Measurements from ENCODE around the gene CENPA.
A peak's percentile ranks its signal among the peaks of the same experiment; 100 is the strongest.
"Not testable (repeated sequence)": the region's sequence is repeated elsewhere in the genome, so short reads cannot be mapped to it uniquely, and the experiment has no call there.

Gene CENPA

GRCh38 chr2:26754539-26754938 is 31.3 kb upstream of the CENPA start:
- peaks cover 5% of the 10 kb centered on the region for H3K27me3 Mint-ChIP-seq (ENCODE audit: low read depth)
- no peak overlapping the region for H3K27ac Mint-ChIP-seq
- H3K9me3 Mint-ChIP-seq: no peaks in the 10 kb centered on the region
- peaks cover 10% of the 10 kb centered on the region for H3K4me1 Mint-ChIP-seq (ENCODE audit: low read depth)
- H3K4me3 Mint-ChIP-seq: no peak overlapping the region
- H3K36me3 Mint-ChIP-seq (ENCODE audit: low read depth): no peaks in the 10 kb centered on the region
- DNase-seq (ENCODE audit: low spot score): no peak

- DNase-seq (ENCODE audit: low spot score): no peak
- Mint-ChIP-seq H3K4me1 (ENCODE audit: low read depth) (peaks cover 10% of the 10 kb centered on the region), H3K36me3 (ENCODE audit: low read depth) (no peaks in the 10 kb centered on the region), H3K9me3 (no peaks in the 10 kb centered on the region), H3K4me3 (no peak overlapping the region), H3K27ac (no peak overlapping the region), H3K27me3 (ENCODE audit: low read depth) (peaks cover 5% of the 10 kb centered on the region)
Observed at GRCh38 chr2:26754972-26755670, 30.7 kb upstream of the CENPA start.

DNA sequence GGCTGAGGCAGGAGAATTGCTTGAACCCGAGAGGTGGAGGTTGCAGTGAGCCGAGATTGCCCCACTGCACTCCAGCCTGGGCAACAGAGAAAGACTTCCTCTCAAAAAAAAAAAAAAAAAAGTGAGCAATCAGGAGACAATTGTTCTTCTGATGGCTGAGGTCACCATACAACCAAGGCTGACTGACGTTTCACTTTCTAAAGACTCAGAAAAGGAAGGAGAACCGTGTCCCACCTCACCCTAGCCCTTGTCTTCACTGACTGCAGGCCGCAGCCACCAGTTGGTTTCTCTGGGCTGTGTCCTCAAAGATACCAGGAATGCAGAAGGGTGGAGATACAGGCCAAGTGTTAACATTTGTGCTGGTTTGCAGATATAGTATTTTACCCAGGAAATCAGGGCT is 29.5 kb upstream of the CENPA start:
- DNase-seq (ENCODE audit: low spot score): no peak
- H3K27ac Mint-ChIP-seq: no peak overlapping the region
- H3K36me3 Mint-ChIP-seq (ENCODE audit: low read depth): no peaks in the 10 kb centered on the region
- no peaks in the 10 kb centered on the region for H3K9me3 Mint-ChIP-seq
- no peak overlapping the region for H3K4me3 Mint-ChIP-seq
- H3K4me1 Mint-ChIP-seq (ENCODE audit: low read depth): peaks cover 10% of the 10 kb centered on the region
- H3K27me3 Mint-ChIP-seq (ENCODE audit: low read depth): peaks cover 10% of the 10 kb centered on the region

DNA sequence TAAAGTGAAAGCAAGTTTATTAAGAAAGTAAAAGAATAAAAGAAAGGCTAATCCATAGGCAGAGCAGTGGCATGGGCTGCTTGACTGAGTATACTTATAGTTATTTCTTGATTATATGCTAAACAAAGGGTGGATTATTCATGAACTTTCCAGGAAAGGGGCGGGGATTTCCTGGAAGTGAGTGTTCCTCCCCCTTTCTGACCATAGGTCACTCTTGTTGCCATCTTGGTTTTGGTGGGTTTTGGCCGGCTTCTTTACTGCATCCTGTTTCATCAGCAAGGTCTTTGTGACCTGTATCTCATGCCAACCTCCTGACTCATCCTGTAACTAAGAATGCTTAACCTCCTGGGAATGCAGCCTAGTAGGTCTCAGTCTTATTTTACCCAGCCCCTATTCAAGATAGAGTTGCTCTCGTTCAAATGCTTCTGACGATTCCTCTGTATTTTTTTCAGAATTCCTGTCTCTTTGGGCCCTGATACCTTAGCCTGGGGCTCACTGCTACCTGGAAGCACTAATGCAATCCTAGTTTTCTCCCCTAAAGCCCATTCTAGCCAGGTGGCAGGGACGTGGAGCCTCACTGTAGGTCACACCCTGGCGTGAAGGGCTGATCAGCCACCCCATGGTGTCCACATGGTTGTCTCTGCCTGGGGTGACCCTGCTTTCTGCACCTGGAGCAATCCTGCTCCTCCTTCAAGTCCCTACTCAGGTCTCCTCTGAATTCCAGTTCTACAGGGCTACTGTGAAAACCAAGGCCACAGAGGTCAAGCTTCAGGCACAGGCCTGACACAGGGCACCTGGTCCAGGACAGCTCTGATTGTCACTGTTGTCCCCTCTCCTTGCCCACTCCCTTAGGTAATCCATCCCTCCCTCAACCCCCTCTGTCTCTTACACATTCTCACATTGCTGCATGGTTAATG is 27.7 kb upstream of the CENPA start:
- Mint-ChIP-seq H3K27ac (no peak overlapping the region), H3K9me3 (no peaks in the 10 kb centered on the region), H3K4me1 (ENCODE audit: low read depth) (peaks cover 10% of the 10 kb centered on the region), H3K36me3 (ENCODE audit: low read depth) (no peaks in the 10 kb centered on the region), H3K4me3 (no peak overlapping the region), H3K27me3 (ENCODE audit: low read depth) (peaks cover 10% of the 10 kb centered on the region)
- no peak for DNase-seq (ENCODE audit: low spot score)

GRCh38 chr2:26758790-26759321 is 27.0 kb upstream of the CENPA start:
- Mint-ChIP-seq H3K27ac (no peak overlapping the region), H3K4me3 (no peak overlapping the region), H3K9me3 (no peaks in the 10 kb centered on the region), H3K27me3 (ENCODE audit: low read depth) (peaks cover 10% of the 10 kb centered on the region), H3K4me1 (ENCODE audit: low read depth) (peaks cover 12% of the 10 kb centered on the region), H3K36me3 (ENCODE audit: low read depth) (no peaks in the 10 kb centered on the region)
- no peak for DNase-seq (ENCODE audit: low spot score)

- Mint-ChIP-seq H3K27me3 (ENCODE audit: low read depth) (peaks cover 7% of the 10 kb centered on the region), H3K4me1 (ENCODE audit: low read depth) (peaks cover 16% of the 10 kb centered on the region), H3K4me3 (no peak overlapping the region), H3K27ac (no peak overlapping the region), H3K9me3 (no peaks in the 10 kb centered on the region), H3K36me3 (ENCODE audit: low read depth) (peaks cover 1% of the 10 kb centered on the region)
- DNase-seq (ENCODE audit: low spot score): no peak
Observed at GRCh38 chr2:26759845-26760244, 26.0 kb upstream of the CENPA start.

GRCh38 chr2:26760991-26761390 is 24.9 kb upstream of the CENPA start:
- H3K9me3 Mint-ChIP-seq; H3K27ac Mint-ChIP-seq; H3K4me3 Mint-ChIP-seq; H3K27me3 Mint-ChIP-seq (ENCODE audit: low read depth); DNase-seq (ENCODE audit: low spot score); H3K36me3 Mint-ChIP-seq (ENCODE audit: low read depth): not testable (repeated sequence)
- peaks cover 26% of the 10 kb centered on the region for H3K4me1 Mint-ChIP-seq (ENCODE audit: low read depth)

GRCh38 chr2:26763019-26763418 is 22.8 kb upstream of the CENPA start:
- Mint-ChIP-seq H3K4me1 (ENCODE audit: low read depth) (peaks cover 19% of the 10 kb centered on the region), H3K36me3 (ENCODE audit: low read depth) (peaks cover 1% of the 10 kb centered on the region), H3K27me3 (ENCODE audit: low read depth) (peaks cover 7% of the 10 kb centered on the region), H3K4me3 (peak overlapping the region; percentile 77), H3K9me3 (no peaks in the 10 kb centered on the region), H3K27ac (no peak overlapping the region)
- DNase-seq (ENCODE audit: low spot score): no peak

DNA sequence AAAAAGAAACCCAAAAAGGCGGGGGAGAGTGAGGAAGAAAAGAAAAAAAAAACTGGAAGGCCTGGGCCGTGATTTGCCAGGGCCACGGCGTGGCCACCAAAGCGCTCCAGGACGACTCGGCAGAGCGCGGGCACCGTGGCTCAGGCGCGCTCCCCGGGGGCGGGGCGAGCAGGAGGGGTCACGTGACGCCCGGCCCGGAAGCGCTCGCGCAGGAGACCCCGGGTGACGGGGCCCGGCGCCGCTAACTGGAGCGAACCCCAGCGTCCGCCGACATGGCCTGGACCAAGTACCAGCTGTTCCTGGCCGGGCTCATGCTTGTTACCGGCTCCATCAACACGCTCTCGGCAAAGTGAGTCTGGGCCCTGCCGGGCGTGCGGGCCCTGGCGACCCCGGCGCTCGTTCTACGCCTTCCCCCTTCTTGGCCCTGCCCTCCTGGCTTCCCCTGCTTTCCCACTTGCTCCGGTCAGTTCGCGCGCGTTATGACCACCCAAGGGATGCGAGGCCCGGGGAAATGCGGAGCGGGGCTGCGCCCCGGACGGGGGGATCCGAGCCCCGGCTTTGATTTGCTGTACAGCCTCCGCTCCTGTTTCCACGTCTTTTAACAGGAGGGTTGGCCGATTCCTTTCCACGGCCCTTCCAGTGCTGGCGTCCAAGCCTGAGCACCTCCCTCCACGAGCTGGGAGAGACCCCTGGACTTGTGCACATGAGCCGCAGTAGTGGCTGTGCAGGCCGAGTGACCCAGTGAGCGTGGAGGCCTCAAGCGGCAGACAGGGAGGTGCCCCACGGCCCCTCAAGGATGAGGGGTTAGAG is 21.6 kb upstream of the CENPA start, which contains the start of gene SLC35F6:
Gene SLC35F6, plus strand, starts transcription at position 207 of the 810 bp plus-strand sequence. Its CDS starts 66 bp downstream, at position 273.
- peak; percentile 83 for DNase-seq (ENCODE audit: low spot score)
- H3K27me3 Mint-ChIP-seq (ENCODE audit: low read depth): peaks cover 7% of the 10 kb centered on the region
- peak within 1 kb of the TSS; percentile 77 for H3K4me3 Mint-ChIP-seq
- H3K9me3 Mint-ChIP-seq: no peaks in the 10 kb centered on the region
- H3K27ac Mint-ChIP-seq: peak within 1 kb of the TSS; percentile 86
- H3K4me1 Mint-ChIP-seq (ENCODE audit: low read depth): peaks cover 23% of the 10 kb centered on the region
- H3K36me3 Mint-ChIP-seq (ENCODE audit: low read depth): peaks cover 1% of the 10 kb centered on the region

- Mint-ChIP-seq H3K27ac (peak overlapping the region; percentile 86), H3K27me3 (ENCODE audit: low read depth) (peaks cover 7% of the 10 kb centered on the region), H3K4me1 (ENCODE audit: low read depth) (peaks cover 23% of the 10 kb centered on the region), H3K4me3 (peak overlapping the region; percentile 77), H3K36me3 (ENCODE audit: low read depth) (peaks cover 1% of the 10 kb centered on the region), H3K9me3 (no peaks in the 10 kb centered on the region)
- DNase-seq (ENCODE audit: low spot score): no peak
Observed at GRCh38 chr2:26764906-26765305, 20.9 kb upstream of the CENPA start.

GRCh38 chr2:26765475-26766200 is 20.2 kb upstream of the CENPA start:
- H3K36me3 Mint-ChIP-seq (ENCODE audit: low read depth): peaks cover 1% of the 10 kb centered on the region
- peak overlapping the region; percentile 20 for H3K27ac Mint-ChIP-seq
- H3K27me3 Mint-ChIP-seq (ENCODE audit: low read depth): peaks cover 5% of the 10 kb centered on the region

GRCh38 chr2:26767129-26767528 is 18.7 kb upstream of the CENPA start:
- Mint-ChIP-seq H3K9me3 (no peaks in the 10 kb centered on the region), H3K27me3 (ENCODE audit: low read depth) (no peaks in the 10 kb centered on the region), H3K36me3 (ENCODE audit: low read depth) (peaks cover 1% of the 10 kb centered on the region), H3K4me1 (ENCODE audit: low read depth) (peaks cover 31% of the 10 kb centered on the region), H3K27ac (peak overlapping the region; percentile 71), H3K4me3 (no peak overlapping the region)
- no peak for DNase-seq (ENCODE audit: low spot score)

More at GRCh38 chr2:26765475-26766200, 20.2 kb upstream of the CENPA start:
- DNase-seq (ENCODE audit: low spot score): no peak
- Mint-ChIP-seq H3K4me1 (ENCODE audit: low read depth) (peaks cover 23% of the 10 kb centered on the region), H3K4me3 (peak overlapping the region; percentile 77), H3K9me3 (no peaks in the 10 kb centered on the region)

GRCh38 chr2:26767894-26768487 is 17.9 kb upstream of the CENPA start:
- DNase-seq (ENCODE audit: low spot score): no peak
- Mint-ChIP-seq H3K4me3 (no peak overlapping the region), H3K9me3 (no peaks in the 10 kb centered on the region), H3K27ac (no peak overlapping the region), H3K36me3 (ENCODE audit: low read depth) (peaks cover 4% of the 10 kb centered on the region), H3K4me1 (ENCODE audit: low read depth) (peaks cover 40% of the 10 kb centered on the region), H3K27me3 (ENCODE audit: low read depth) (no peaks in the 10 kb centered on the region)
